Thyroid gland (tissue), 4 donors: ENCODE measurements around the gene RIPOR1. TPM values are rescaled to one million over a fixed set of nuclear protein-coding genes. Genes with fewer than 3 reads are reported as not detected.

Experiments
- DNase-seq, 2 donors: peaks; one replicate each; pipeline ENCODE4 v3.0.0-alpha.2; 2019
- H3K27ac ChIP-seq, 3 donors: fragments of 200-600 bp; sonication (generic); 1 replicate in 2 of 3; 2 replicates in 1 of 3; pipeline ENCODE4 v1.5.1; 2016 to 2019; ENCODE audit warnings: mild to moderate bottlenecking in 1 of 3, moderate library complexity in 1 of 3
- H3K27me3 ChIP-seq: fragments of 200-600 bp; sonication (generic); one replicate; pipeline ENCODE4 v1.5.1; 2019
- H3K36me3 ChIP-seq, 2 donors: fragments of 200-600 bp; sonication (generic); one replicate each; pipeline ENCODE4 v1.5.1; 2016 to 2019
- H3K4me1 ChIP-seq, 2 donors: fragments of 200-600 bp; sonication (generic); one replicate each; pipeline ENCODE4 v1.5.1; 2017 to 2019
- H3K4me3 ChIP-seq, 3 donors: fragments of 200-600 bp; sonication (generic); replicated peaks in 1 of 3; 1 replicate in 2 of 3; 2 replicates in 1 of 3; pipeline ENCODE4 v1.5.1; 2016; ENCODE audit warnings: mild to moderate bottlenecking in 1 of 3
- H3K9me3 ChIP-seq: fragments of 200-600 bp; sonication (generic); one replicate; pipeline ENCODE4 v1.5.1; 2017
- CTCF ChIP-seq, 6 experiments: fragments of 200-600 bp in 3 of 6; fragments of 450-650 bp in 3 of 6; sonication (generic) in 3 of 6; IDR thresholded peaks; one replicate each; pipeline ENCODE4 v1.5.1; 2016 to 2019; ENCODE audit warnings: antibody characterized with exemption in 6 of 6, mild to moderate bottlenecking in 2 of 6, inconsistent platforms in 1 of 6, moderate library complexity in 1 of 6
- POLR2A ChIP-seq, 2 donors: fragments of 450-650 bp; IDR thresholded peaks; one replicate each; pipeline ENCODE4 v1.6.1; 2017; ENCODE audit warnings: antibody characterized with exemption in 2 of 2, mild to moderate bottlenecking in 2 of 2, moderate library complexity in 1 of 2
- WGBS, 2 donors: methylation state at CpG; one replicate each; pipeline ENCODE4 v1.1.5; 2017; 5-methylcytosine and 5-hydroxymethylcytosine counted together
- intact Hi-C: fragments of 100-400 bp; cut with DNase I; formaldehyde crosslinking; loops from one replicate; pipeline ENCODE4 v1.15.1; 2023
- total RNA-seq, 4 donors: library from RNA; depleted of rRNA; stranded (reverse); fragments of >200 nt; gene quantifications; one replicate each; pipeline ENCODE4 v1.2.3, GENCODE V29; 2016

Gene RIPOR1
- total RNA-seq, 4 donors from 2014 or later: 21.3 to 57.1 (median 41.2) TPM

GRCh38 chr16:67537636-67538591, 9.3 kb downstream of the RIPOR1 start:
- DNase-seq: peak; percentile 65 to 79

GRCh38 chr16:67538666-67539101, 10.1 kb downstream of the RIPOR1 start:
- Histone ChIP-seq H3K36me3 (peaks cover 17 to 22% of the 10 kb centered on the region in 2 donors), H3K4me1 (peaks cover 27 to 47% of the 10 kb centered on the region in 2 donors)
- intact Hi-C loops: no loop called here

More at GRCh38 chr16:67537636-67538591, 9.3 kb downstream of the RIPOR1 start:
- Histone ChIP-seq H3K36me3 (peaks cover 17 to 22% of the 10 kb centered on the region in 2 donors), H3K9me3 (no peaks in the 10 kb centered on the region), H3K27ac (peak overlapping the region; percentile 49 to 91 (median 78)), H3K4me1 (peaks cover 27 to 48% of the 10 kb centered on the region in 2 donors), H3K27me3 (no peaks in the 10 kb centered on the region), H3K4me3 (peak overlapping the region; percentile 6 to 63 (median 29))
- intact Hi-C loops: no loop called here
- no CpG with 5 or more reads among the region's 97 CpGs for WGBS, 2 donors
- peak in 1 of 2 donors; percentile 5 for TF ChIP-seq POLR2A (IDR thresholded peaks at IDR 0.05)
- no peak for TF ChIP-seq CTCF (IDR thresholded peaks at IDR 0.05)

GRCh38 chr16:67539271-67539670, 10.6 kb downstream of the RIPOR1 start:
- no peak overlapping the region for H3K4me3 ChIP-seq
- intact Hi-C loops: no loop called here
- no peak for DNase-seq
- H3K36me3 ChIP-seq: peaks cover 23 to 25% of the 10 kb centered on the region in 2 donors
- H3K27me3 ChIP-seq: no peaks in the 10 kb centered on the region
- WGBS, 2 donors: 73 to 83% methylated on average over 4 of the region's 4 CpGs
- H3K27ac ChIP-seq: no peak overlapping the region
- peaks cover 27 to 47% of the 10 kb centered on the region in 2 donors for H3K4me1 ChIP-seq
- no peak for TF ChIP-seq POLR2A (IDR thresholded peaks at IDR 0.05)
- TF ChIP-seq CTCF (IDR thresholded peaks at IDR 0.05): no peak
- no peaks in the 10 kb centered on the region for H3K9me3 ChIP-seq

More at GRCh38 chr16:67538666-67539101, 10.1 kb downstream of the RIPOR1 start:
- TF ChIP-seq POLR2A (IDR thresholded peaks at IDR 0.05): no peak
- no peak for TF ChIP-seq CTCF (IDR thresholded peaks at IDR 0.05)
- Histone ChIP-seq H3K9me3 (no peaks in the 10 kb centered on the region), H3K27me3 (no peaks in the 10 kb centered on the region), H3K4me3 (peak overlapping the region in 1 of 3 donors; percentile 63), H3K27ac (peak overlapping the region in 2 of 3 donors; percentile 78 to 91)
- WGBS, 2 donors: 68 to 69% methylated on average over 3 to 9 of the region's 23 CpGs
- no peak for DNase-seq

- H3K9me3 ChIP-seq: no peaks in the 10 kb centered on the region
- H3K4me1 ChIP-seq: peaks cover 27 to 47% of the 10 kb centered on the region in 2 donors
- peaks cover 30 to 32% of the 10 kb centered on the region in 2 donors for H3K36me3 ChIP-seq
- H3K27ac ChIP-seq: no peak overlapping the region
- intact Hi-C loops: loop anchor here (5.0 kb wide), 1 partner anchor 407 kb away; no protein-coding TSS in a partner anchor
- WGBS, 2 donors: 88 to 92% methylated on average over 27 of the region's 27 CpGs
- no peak for DNase-seq
- TF ChIP-seq POLR2A (IDR thresholded peaks at IDR 0.05): no peak
- TF ChIP-seq CTCF (IDR thresholded peaks at IDR 0.05): no peak
- H3K4me3 ChIP-seq: no peak overlapping the region
- no peaks in the 10 kb centered on the region for H3K27me3 ChIP-seq
These were observed 11.3 kb downstream of the RIPOR1 start for GRCh38 chr16:67539691-67540635.
